Measurements from ENCODE around the gene NELFCD.
"Not testable (repeated sequence)": the region's sequence is repeated elsewhere in the genome, so short reads cannot be mapped to it uniquely, and the experiment has no call there.

Gene NELFCD

DNA sequence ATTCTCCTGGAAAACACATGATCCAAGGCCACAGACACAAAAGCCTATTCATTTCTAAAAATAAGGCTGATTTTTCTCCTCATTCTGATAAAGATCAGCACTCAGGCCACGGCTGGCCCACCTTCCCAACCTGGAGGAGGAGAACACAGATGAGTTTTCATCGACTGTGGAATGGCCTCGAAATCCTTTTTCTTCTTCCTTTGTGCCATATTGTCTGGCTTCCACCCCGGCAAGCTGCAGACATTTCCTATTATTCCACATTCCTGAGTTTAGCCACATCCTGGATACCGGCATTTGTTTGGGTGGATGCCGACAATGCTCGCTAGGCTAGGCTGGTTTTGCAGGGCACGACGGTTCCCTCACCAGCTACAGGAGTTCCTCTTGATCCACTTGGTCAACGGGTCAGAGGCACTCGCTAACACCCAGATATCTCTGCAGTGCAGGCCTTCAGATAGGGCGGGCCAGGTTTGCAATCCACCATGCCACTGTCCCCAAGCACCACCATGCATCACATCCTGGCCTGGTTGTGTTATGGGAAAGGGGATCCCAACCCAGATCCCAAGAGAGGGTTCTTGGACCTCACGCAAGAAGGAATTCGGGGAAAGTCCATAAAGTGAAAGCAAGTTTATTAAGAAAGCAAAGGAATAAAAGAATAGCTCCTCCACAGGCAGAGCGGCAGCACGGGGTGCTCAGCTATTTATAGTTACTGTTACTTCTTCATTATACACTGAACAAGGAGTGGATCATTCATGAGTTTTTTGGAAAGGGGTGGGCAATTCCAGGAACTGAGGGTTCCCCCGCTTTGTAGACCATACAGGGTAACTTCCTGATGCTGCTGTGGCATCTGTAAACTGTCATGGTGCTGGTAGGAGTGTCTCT is 30.2 kb downstream of the NELFCD start:
- no peak for DNase-seq

GRCh38 chr20:59011874-59012157 is 30.8 kb downstream of the NELFCD start:
- not testable (repeated sequence) for DNase-seq

- no peak for DNase-seq
These were observed 32.2 kb downstream of the NELFCD start for GRCh38 chr20:59013031-59013951.

DNA sequence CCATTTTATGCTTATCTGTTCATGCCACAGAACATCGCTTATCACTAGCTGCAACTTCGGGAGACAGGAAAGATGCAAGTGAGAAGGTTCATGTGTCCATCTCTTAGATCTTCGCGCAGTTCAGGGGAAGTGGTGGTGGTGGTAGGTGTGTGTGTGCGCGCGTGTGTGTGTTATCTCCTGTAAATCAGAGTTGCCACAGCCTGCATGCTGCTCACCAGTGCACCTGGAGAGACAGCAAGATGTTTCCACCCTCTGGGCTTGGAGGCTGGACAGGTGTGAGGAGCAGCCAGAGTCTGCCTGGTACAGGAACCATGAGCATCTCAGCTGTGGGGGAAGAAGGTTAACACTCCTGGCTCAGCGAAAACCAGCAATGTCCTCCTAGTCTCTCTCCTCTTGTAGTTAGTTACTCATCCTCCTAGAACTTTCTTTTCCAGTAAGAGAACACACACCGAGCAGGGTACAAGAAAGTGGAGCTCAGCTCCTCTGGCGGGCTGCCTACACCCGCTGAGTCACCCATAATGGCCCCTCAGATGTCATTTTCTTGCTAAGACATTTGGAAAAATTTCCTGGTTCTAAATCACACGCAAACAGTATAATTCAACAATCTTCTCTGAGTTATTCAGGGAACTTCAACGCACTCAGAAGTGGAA is 33.0 kb downstream of the NELFCD start:
- DNase-seq: no peak

- no peak for DNase-seq
These were observed 33.8 kb downstream of the NELFCD start for GRCh38 chr20:59014680-59015389.

DNA sequence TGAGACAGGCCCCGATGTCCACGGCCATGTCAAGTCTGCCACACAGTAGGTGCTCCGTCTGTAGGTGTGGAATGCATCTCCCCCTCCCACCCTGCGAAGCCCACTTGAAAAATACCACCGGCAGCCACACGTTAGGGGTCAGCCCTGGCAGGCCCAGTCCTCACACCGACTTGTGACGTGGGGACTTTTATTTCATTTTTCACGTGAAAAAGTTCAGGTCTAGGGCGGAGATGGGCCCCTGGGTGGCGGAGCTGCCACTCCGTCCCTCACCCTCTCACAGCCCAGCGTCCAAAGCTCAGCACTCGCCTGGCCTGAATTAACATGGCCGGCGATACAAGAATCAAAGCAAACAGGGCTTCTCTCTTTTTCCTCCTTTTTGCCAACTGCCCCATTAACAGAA is 34.4 kb downstream of the NELFCD start:
- no peak for DNase-seq

GRCh38 chr20:59015812-59016711 is 35.0 kb downstream of the NELFCD start:
- DNase-seq: no peak

DNA sequence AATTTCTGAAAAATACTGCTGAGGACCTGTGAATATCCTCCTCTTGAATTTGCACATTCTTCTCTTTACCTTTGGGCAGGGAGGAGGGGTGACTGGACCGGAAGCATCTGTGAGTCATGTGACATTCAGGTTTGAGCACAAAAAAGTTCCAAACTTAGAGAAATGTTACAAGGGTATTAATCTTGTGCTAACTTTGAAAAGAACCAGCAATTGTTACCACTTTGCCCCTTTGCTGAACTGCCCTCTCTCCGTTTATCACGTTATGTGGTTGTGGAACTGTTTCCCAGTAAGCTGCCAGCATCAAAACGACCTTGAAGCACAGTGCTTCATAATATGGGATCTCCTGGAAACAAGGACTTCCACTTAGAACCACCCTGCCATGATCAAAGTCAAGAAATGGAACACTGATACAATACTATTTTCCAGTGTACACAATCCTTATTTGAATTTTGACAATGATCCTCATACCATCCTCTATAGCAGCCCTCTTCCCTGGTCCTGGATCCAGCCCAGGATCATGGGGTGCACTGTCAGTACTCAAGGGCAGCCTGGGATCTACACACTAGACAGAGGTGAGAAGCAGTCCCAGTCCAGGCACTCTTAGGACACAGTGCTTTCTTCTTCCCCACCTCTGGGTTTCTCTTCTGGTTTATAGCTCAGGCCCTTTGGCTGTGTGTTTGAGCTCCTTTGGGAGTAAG is 35.9 kb downstream of the NELFCD start:
- DNase-seq: no peak

- no peak for DNase-seq
These were observed 36.6 kb downstream of the NELFCD start for GRCh38 chr20:59017493-59018231.

DNA sequence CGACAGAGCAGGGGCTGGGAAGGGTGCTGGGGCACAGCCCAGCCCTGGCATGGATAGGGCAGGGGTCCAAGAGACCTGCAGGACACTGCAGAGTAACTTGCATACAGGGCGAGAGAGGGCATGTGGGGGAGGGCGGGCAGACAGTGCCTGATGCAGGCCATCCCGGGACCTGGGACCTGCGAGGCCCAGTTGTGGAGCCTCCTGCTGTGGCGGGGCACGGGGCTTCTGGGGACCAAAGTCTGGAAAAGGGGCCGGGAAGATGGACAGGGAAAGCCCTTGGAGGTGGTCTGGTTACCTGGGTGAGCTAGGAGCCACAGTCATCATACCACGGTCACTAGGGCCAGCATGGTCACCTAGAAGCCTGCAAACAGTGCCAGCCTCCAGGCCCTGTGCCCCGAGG is 37.8 kb downstream of the NELFCD start:
- no peak for DNase-seq

GRCh38 chr20:59019217-59019616 is 38.2 kb downstream of the NELFCD start, which contains the start of gene TUBB1:
TUBB1 (plus strand) TSS chr20:59019429; CDS start chr20:59019523, 94 bp downstream.
- no peak for DNase-seq

GRCh38 chr20:59020938-59021551 is 40.0 kb downstream of the NELFCD start:
- no peak for DNase-seq

DNA sequence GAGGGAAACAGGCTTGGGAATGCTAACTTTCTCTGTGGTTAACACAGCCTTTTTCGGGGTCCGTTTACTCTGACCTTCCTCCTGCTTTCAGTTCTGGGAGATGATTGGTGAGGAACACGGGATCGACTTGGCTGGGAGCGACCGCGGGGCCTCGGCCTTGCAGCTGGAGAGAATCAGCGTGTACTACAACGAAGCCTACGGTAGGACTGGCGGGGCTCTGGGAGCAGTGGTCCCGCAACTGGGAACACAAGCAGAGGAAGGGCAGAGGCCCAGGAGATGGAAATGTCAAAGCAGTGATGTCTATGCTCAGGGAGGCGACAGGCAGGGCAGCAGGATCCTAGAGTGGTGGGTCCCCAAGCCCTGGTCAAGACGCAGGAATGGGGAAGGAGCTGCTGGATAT is 41.7 kb downstream of the NELFCD start:
- DNase-seq: no peak

- DNase-seq: no peak
These were observed 42.6 kb downstream of the NELFCD start for GRCh38 chr20:59023616-59024015.

DNA sequence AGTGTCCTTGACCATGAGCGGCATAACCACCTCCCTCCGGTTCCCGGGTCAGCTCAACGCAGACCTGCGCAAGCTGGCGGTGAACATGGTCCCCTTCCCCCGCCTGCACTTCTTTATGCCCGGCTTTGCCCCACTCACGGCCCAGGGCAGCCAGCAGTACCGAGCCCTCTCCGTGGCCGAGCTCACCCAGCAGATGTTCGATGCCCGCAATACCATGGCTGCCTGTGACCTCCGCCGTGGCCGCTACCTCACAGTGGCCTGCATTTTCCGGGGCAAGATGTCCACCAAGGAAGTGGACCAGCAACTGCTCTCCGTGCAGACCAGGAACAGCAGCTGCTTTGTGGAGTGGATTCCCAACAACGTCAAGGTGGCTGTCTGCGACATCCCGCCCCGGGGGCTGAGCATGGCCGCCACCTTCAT is 43.1 kb downstream of the NELFCD start:
- DNase-seq: no peak

DNA sequence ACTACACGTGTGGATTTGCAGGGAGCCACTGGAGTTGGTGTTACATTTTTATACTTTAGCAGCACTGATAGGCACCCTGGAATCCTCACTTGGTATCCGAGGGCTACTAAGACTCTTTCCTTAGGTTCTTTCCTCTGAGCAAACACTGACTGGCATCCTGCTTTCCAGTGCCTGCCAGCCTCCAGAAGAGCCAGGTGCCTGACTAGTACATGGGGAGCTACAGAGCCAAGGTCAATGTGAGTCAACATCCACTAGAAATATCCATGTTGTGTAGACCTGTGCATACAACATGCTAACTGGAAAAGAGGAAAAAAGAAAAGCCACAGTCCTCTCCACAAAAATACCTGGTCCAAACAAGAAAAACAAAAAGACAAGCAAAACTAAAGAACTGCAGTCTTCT is 44.0 kb downstream of the NELFCD start:
- DNase-seq: no peak

- no peak for DNase-seq
These were observed 44.5 kb downstream of the NELFCD start for GRCh38 chr20:59025511-59025910.

- DNase-seq: no peak
These were observed 46.1 kb downstream of the NELFCD start for GRCh38 chr20:59026904-59027740.

Data from retina (tissue), 1 donor.